ENCODE data around the gene ZBTB25. TPM values are rescaled to one million over a fixed set of nuclear protein-coding genes. Genes with fewer than 3 reads are reported as not detected.

Gene ZBTB25
- total RNA-seq, 4 donors from 2014 or later = 14.9 to 26.4 (median 16.6) TPM

DNA sequence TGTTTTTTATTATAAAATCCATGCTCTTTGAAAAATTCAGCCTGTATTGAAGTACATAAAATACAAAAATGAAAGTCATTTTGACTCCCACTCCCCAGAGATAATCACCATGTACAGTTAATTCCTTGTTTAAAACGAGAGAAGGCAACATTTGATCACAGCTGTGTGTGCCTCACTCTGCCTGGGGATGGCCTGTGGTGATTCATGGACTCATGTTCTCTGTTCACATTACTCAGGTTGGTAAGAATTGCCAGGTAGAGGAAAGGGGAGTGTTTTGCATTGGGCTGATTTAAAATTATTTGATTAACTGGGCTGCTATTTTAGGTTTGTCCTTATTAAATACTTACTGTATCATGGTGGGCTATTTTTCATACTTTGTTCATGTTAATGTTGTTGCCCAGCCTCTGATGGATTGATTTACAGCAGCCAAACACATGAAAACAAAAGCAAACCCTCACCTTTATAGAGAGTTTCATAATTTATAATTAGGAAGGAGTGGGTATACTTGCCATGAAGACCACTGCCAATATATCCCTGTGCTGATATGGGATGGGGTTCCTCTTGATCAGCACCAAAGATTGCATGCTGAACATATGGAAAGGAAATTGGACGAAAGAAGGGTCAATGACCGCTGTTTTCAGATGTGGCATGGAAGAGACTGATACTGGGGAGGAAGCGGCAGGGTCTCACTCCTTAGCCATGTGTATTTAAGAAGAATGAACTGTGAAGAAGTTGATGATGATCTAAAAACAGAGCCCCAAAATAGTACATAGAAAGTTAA is 3.9 kb upstream of the ZBTB25 start:
- TF ChIP-seq EP300 (IDR thresholded peaks at IDR 0.05) (no peak), POLR2A (IDR thresholded peaks at IDR 0.05) (no peak)
- TF ChIP-seq, protein P1, sequence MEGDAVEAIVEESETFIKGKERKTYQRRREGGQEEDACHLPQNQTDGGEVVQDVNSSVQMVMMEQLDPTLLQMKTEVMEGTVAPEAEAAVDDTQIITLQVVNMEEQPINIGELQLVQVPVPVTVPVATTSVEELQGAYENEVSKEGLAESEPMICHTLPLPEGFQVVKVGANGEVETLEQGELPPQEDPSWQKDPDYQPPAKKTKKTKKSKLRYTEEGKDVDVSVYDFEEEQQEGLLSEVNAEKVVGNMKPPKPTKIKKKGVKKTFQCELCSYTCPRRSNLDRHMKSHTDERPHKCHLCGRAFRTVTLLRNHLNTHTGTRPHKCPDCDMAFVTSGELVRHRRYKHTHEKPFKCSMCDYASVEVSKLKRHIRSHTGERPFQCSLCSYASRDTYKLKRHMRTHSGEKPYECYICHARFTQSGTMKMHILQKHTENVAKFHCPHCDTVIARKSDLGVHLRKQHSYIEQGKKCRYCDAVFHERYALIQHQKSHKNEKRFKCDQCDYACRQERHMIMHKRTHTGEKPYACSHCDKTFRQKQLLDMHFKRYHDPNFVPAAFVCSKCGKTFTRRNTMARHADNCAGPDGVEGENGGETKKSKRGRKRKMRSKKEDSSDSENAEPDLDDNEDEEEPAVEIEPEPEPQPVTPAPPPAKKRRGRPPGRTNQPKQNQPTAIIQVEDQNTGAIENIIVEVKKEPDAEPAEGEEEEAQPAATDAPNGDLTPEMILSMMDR (IDR thresholded peaks at IDR 0.05) = no peak
- Histone ChIP-seq H3K27me3 (no peaks in the 10 kb centered on the region), H3K9me3 (no peaks in the 10 kb centered on the region), H3K4me1 (peaks cover 0 to 70% (median 31%) of the 10 kb centered on the region in 4 donors), H3K4me3 (no peak overlapping the region), H3K27ac (peak overlapping the region in 2 of 4 donors; percentile 99 to 100), H3K36me3 (no peaks in the 10 kb centered on the region)
- DNase-seq (ENCODE audit: low spot score in 2 of 2) = no peak
- WGBS, 2 donors = 72 to 73% methylated on average over 4 of the region's 4 CpGs

DNA sequence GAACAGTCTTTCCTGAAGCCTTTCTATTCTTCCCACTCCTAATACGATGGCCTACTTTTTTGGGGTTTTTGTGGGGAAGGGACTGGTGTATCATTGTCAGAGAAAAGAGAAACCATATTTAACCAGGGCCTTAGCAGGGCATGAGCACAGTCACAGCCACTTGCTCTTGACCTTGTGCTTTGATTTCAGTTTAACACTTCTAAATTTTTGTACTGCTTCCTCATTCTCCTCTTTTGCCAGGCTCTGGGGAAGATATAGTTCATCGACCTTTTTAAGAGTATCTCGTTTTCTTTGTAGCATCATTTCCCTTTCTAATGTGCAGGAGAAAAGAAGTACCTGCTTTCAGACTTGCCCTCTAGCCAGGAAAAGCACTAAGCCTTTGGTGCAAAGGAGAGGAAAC is 3.1 kb upstream of the ZBTB25 start:
- peaks cover 0 to 70% (median 36%) of the 10 kb centered on the region in 4 donors for H3K4me1 ChIP-seq
- no peaks in the 10 kb centered on the region for H3K36me3 ChIP-seq
- 34 to 39% methylated on average over 3 of the region's 3 CpGs for WGBS, 2 donors
- H3K4me3 ChIP-seq = peak overlapping the region in 3 of 4 donors; percentile 64 to 99 (median 93)
- H3K9me3 ChIP-seq = no peaks in the 10 kb centered on the region
- peak overlapping the region; percentile 96 to 100 (median 100) for H3K27ac ChIP-seq
- DNase-seq (ENCODE audit: low spot score in 2 of 2) = no peak
- no peaks in the 10 kb centered on the region for H3K27me3 ChIP-seq
- TF ChIP-seq EP300 (IDR thresholded peaks at IDR 0.05) (no peak), POLR2A (IDR thresholded peaks at IDR 0.05) (no peak)
- TF ChIP-seq, protein P1 (IDR thresholded peaks at IDR 0.05) = no peak

DNA sequence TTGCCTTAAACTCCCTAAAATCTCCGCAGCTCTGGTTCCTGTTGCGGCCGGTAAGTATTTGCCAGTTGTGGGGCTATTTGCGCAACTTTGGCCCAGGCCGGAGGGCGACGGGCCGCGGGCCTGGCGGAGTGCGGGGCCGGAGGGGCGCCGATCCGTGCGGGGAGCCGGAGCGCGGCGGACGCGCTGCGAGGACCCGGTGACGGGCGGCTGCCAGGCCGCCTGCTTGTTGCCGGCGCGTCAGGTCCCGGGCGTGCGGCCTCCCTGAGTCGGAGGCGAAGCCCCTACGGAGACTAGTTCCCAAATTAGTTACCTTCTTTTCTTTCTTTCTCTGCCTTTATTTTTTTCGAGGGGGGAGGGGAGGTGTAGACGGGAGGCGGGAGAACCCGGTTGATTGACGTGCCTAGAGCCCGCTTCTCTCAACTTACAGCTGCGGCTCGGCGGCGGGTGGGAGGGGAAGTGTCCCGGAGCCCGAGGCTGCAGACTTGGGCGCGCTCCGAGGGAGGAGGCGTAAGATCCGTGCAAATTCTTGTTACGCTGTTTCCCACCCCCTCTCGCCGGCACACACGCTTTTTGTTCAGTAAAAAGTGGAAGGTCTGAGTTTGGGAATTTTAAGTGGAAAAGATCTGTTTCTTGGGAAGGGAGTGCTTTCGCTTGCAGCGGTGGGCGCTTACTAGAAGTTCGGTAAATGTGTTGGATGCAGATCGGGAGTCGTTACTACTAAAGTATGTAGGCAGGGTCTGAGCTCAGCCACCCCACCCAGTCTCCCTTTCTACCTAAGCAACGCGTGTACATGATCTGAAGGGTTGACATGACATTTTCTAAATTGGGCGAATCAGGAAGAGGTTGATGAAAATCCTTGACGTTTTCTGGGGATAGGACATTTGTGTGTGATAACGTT is 1.5 kb upstream of the ZBTB25 start:
- peaks cover 0 to 70% (median 43%) of the 10 kb centered on the region in 4 donors for H3K4me1 ChIP-seq
- TF ChIP-seq POLR2A (IDR thresholded peaks at IDR 0.05) (peak in 1 of 2 donors; percentile 42), EP300 (IDR thresholded peaks at IDR 0.05) (peak; percentile 34 to 80)
- TF ChIP-seq, protein P1 (IDR thresholded peaks at IDR 0.05) = peak in 1 of 5 experiments; percentile 6
- peak overlapping the region; percentile 64 to 99 (median 94) for H3K4me3 ChIP-seq
- DNase-seq (ENCODE audit: low spot score in 2 of 2) = peak; percentile 78 to 84
- WGBS, 2 donors = 0% methylated on average over 22 to 68 of the region's 68 CpGs
- H3K27me3 ChIP-seq = no peaks in the 10 kb centered on the region
- H3K9me3 ChIP-seq = no peaks in the 10 kb centered on the region
- no peaks in the 10 kb centered on the region for H3K36me3 ChIP-seq
- H3K27ac ChIP-seq = peak overlapping the region; percentile 96 to 100 (median 100)

DNA sequence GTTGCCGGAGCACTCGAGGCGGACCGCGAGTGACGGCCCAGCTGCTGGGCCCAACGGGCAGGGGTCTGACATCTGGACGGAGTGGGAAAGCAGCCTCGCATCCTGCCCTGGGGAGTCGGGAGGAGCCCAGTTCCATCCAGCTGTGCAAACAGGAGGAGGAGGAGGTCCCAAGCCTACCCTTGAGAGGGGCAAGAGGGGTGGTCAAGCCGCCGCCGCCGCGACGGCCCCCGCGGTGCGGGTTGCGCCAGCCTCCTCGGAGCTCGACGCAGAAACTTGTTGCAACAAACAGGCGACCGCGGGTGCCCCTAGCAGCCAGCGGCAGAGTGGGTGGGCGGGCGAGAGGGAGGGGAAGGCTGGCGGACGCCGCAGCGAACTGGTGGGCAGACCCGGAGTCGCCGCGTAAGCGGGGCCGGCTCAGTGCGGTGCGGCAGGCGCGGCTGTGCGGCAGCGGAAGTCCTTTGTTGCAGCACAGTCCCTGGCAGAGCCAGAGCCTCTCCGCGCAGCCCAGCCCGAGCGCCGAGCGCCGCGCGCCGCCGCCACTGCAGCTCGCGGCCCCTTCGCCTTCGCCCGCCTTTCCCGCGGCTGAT is 765 bp upstream of the ZBTB25 start, which contains the start of gene ZBTB1:
TSS of gene ZBTB1 (plus strand) at position 461 of the 587 bp plus-strand sequence. CDS start 16,735 bp downstream, outside the sequence.
- peak within 1 kb of the TSS; percentile 96 to 100 (median 100) for H3K27ac ChIP-seq
- peak; percentile 58 for TF ChIP-seq POLR2A (IDR thresholded peaks at IDR 0.05)
- peak in 1 of 2 donors; percentile 67 for TF ChIP-seq EP300 (IDR thresholded peaks at IDR 0.05)
- TF ChIP-seq, protein P1 (IDR thresholded peaks at IDR 0.05) = peak in 1 of 5 experiments; percentile 3
- no peaks in the 10 kb centered on the region for H3K36me3 ChIP-seq
- WGBS, 2 donors = 0 to 1% methylated on average over 24 to 45 of the region's 63 CpGs
- H3K9me3 ChIP-seq = no peaks in the 10 kb centered on the region
- H3K4me1 ChIP-seq = peaks cover 0 to 72% (median 46%) of the 10 kb centered on the region in 4 donors
- no peaks in the 10 kb centered on the region for H3K27me3 ChIP-seq
- H3K4me3 ChIP-seq = peak within 1 kb of the TSS; percentile 64 to 99 (median 94)
- DNase-seq (ENCODE audit: low spot score in 2 of 2) = peak; percentile 54 to 58

Data from tibial nerve (tissue), 4 donors.